Heart left ventricle (tissue), 13 donors: ENCODE data around the gene MACO1.

ENCODE experiments used
- POLR2A ChIP-seq, 2 donors: fragments of 450-650 bp; IDR thresholded peaks; one replicate each; pipeline ENCODE4 v1.6.1; 2017; ENCODE audit warnings: antibody characterized with exemption in 2 of 2, mild to moderate bottlenecking in 2 of 2, moderate library complexity in 2 of 2
- TF ChIP-seq, protein P1 (sequence below), 12 donors: fragments of 200-600 bp; sonication (generic) in 4 of 12; IDR thresholded peaks; one replicate each; pipeline versions ENCODE4 v1.5.0 to v1.8.0; 2018 to 2022; ENCODE audit warnings: antibody characterized with exemption in 12 of 12, mild to moderate bottlenecking in 5 of 12
- donor health status: ischemic (EF 13 %, LVEDD 7.1; RV severe dilation, severe dysfunction).
- donor health status: DM: no; HTN: yes; CAD: no.
- donor health status: DM: no; HTN: no; CAD: no.
- donor health status: ischemic (EF 25% LVEDD 6.9; RV normal size, moderate dysfunction).
- donor health status: ischemic (EF 25% LVEDD 5.7; RV mildly dilated, moderate dysfunction).
- donor health status: ischemic (EF 35%, LVEDD 5.7; RV mildly dilated, moderate dysfunction).
- donor health status: nonischemic (EF 11% LVEDD 7.7; RV severe dilation, severe dysfunction).
- donor health status: DM: yes; HTN: yes; CAD: no.
- donor health status: PGD.
- donor health status: ischemic (EF 29% LVEDD 5.4; RV normal size, mild dysfunction).
- donor health status: nonischemic (EF 23%, LVEDD 6.1; RV moderate dilation, normal function).

DNA sequence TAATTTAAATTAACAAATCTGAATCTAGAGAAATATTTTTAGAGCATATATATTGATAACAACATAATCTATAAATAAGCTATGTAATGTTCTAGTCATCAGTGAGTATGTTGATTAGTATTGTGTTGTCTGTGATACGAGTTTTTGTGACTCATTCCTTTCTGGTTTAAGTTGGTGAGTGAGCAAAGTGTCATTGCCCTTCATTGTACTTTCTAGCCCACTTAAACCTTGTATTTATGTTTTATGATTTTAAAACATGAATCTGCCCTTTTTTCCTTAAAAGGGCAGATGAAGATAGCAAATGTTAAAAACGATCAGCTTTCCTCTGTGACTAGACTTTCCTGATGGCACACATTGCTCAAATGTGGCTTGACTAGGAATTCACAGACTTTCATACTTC, 38.5 kb downstream of the MACO1 start:
- TF ChIP-seq, protein P1, sequence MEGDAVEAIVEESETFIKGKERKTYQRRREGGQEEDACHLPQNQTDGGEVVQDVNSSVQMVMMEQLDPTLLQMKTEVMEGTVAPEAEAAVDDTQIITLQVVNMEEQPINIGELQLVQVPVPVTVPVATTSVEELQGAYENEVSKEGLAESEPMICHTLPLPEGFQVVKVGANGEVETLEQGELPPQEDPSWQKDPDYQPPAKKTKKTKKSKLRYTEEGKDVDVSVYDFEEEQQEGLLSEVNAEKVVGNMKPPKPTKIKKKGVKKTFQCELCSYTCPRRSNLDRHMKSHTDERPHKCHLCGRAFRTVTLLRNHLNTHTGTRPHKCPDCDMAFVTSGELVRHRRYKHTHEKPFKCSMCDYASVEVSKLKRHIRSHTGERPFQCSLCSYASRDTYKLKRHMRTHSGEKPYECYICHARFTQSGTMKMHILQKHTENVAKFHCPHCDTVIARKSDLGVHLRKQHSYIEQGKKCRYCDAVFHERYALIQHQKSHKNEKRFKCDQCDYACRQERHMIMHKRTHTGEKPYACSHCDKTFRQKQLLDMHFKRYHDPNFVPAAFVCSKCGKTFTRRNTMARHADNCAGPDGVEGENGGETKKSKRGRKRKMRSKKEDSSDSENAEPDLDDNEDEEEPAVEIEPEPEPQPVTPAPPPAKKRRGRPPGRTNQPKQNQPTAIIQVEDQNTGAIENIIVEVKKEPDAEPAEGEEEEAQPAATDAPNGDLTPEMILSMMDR (IDR thresholded peaks at IDR 0.05): no peak
- TF ChIP-seq POLR2A (IDR thresholded peaks at IDR 0.05): no peak
